22Rv1 (cell line): Measurements from ENCODE around the gene PMEL.

Source experiments
- CTCF ChIP-seq: fragments of 450-650 bp; IDR thresholded peaks from 2 replicates; pipeline ENCODE4 v1.5.1; 2017; ENCODE audit warnings: mild to moderate bottlenecking
- ZFX ChIP-seq: fragments of 450-650 bp; IDR thresholded peaks from 2 replicates; pipeline ENCODE4 v1.6.1; 2017; ENCODE audit warnings: antibody characterized with exemption, borderline replicate concordance

GRCh38 chr12:56004211-56004610, 38.4 kb upstream of the PMEL start:
- TF ChIP-seq CTCF (no peak), ZFX (no peak)
